HG02885 (cell line): ENCODE data around the gene SARDH.

ENCODE experiments used
- ATAC-seq: cut with Tn5 transposase; IDR thresholded peaks from one replicate; pipeline ENCODE4 v1.9.1; 2021; ENCODE audit warnings: mild to moderate bottlenecking; ENCODE audit not compliant: unreplicated experiment, poor library complexity

Gene SARDH

GRCh38 chr9:133655701-133656100, 82.5 kb downstream of the SARDH start:
- no peak for ATAC-seq

GRCh38 chr9:133654736-133655657, 83.2 kb downstream of the SARDH start:
- no peak for ATAC-seq

GRCh38 chr9:133653638-133654037, 84.5 kb downstream of the SARDH start:
- no peak for ATAC-seq

GRCh38 chr9:133650026-133650425, 88.1 kb downstream of the SARDH start:
- no peak for ATAC-seq

- ATAC-seq: no peak
These were observed 89.0 kb downstream of the SARDH start for GRCh38 chr9:133649194-133649593.

GRCh38 chr9:133647765-133648469, 90.2 kb downstream of the SARDH start:
- ATAC-seq: no peak

- no peak for ATAC-seq
These were observed 91.0 kb downstream of the SARDH start for GRCh38 chr9:133647148-133647547.

- ATAC-seq: no peak
These were observed 93.0 kb downstream of the SARDH start for GRCh38 chr9:133645021-133645765.

GRCh38 chr9:133643978-133644760, 94.0 kb downstream of the SARDH start:
- no peak for ATAC-seq

GRCh38 chr9:133643362-133643755, 94.8 kb downstream of the SARDH start:
- no peak for ATAC-seq

- no peak for ATAC-seq
These were observed 95.3 kb downstream of the SARDH start for GRCh38 chr9:133642708-133643361.

- no peak for ATAC-seq
These were observed 96.1 kb downstream of the SARDH start for GRCh38 chr9:133641861-133642595.

GRCh38 chr9:133641396-133641655, 96.8 kb downstream of the SARDH start:
- ATAC-seq: no peak

- no peak for ATAC-seq
These were observed 97.4 kb downstream of the SARDH start for GRCh38 chr9:133640580-133641395.

GRCh38 chr9:133640160-133640559, 98.0 kb downstream of the SARDH start:
- no peak for ATAC-seq

- ATAC-seq: no peak
These were observed 98.5 kb downstream of the SARDH start for GRCh38 chr9:133639613-133640012.

GRCh38 chr9:133638711-133639110, 99.4 kb downstream of the SARDH start:
- ATAC-seq: no peak

- ATAC-seq: no peak
These were observed 100.1 kb downstream of the SARDH start for GRCh38 chr9:133638076-133638475.
